GM21447 (cell line): Measurements from ENCODE around the gene GPX4.

ENCODE experiments used
- ATAC-seq: cut with Tn5 transposase; IDR thresholded peaks from one replicate; pipeline ENCODE4 v1.9.1; 2021; ENCODE audit not compliant: unreplicated experiment

Gene GPX4

GRCh38 chr19:1102407-1103131, 1.2 kb upstream of the GPX4 start:
- ATAC-seq: peak; percentile 24

DNA sequence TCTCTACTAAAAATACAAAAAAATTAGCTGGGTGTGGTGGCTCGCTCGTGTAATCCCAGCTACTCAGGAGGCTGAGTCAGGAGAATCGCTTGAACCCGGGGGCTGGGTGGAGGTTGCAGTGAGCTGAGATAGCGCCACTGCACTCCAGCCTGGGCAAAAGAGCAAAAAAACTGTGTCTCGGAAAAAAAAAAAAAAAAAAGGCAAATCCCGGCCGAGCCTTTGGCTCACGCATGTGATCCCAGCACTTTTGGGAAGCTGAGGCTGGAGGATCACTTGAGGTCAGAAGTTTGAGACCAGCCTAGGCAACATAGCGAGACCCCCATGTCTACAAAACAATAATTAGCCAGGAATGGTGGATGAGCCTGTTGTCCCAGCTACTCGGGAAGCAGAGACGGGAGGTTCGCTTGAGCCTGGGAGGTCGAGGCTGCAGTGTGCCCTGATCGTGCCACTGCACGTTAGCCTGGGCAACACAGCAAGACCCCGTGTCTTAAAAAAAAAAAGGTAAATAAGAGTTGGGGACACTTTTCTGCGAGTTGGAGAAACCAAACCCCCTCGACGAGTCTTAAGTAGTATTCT, 574 bp upstream of the GPX4 start:
- ATAC-seq: no peak

GRCh38 chr19:1104311-1105007, 665 bp downstream of the GPX4 start:
- ATAC-seq: no peak

DNA sequence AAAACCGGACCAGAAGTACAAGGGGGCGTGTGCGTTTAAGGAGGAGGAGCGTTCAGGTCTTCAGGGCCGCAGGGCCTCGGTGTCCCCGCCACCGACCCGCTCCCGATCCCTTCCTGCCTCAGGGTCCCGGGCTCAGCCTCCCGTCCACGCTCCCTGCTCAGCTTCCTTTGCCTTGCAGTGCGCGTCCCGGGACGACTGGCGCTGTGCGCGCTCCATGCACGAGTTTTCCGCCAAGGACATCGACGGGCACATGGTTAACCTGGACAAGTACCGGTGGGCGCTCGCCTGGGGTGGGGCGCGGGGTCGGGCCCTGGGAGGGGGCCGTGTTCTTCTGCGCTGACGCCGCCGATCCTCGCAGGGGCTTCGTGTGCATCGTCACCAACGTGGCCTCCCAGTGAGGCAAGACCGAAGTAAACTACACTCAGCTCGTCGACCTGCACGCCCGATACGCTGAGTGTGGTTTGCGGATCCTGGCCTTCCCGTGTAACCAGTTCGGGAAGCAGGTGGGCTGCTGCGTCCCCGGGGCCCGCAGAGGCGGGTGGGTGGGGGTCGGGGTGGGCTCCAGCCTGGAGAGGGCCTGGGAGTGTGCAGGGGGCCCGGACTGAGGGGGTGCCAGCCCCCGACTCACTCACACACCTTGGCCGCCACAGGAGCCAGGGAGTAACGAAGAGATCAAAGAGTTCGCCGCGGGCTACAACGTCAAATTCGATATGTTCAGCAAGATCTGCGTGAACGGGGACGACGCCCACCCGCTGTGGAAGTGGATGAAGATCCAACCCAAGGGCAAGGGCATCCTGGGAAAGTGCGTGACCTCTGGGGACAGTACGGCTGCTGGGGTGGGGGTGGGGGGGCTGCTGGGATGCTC, 1.4 kb downstream of the GPX4 start:
- no peak for ATAC-seq

- no peak for ATAC-seq
Observed at GRCh38 chr19:1105873-1106840, 2.4 kb downstream of the GPX4 start.

DNA sequence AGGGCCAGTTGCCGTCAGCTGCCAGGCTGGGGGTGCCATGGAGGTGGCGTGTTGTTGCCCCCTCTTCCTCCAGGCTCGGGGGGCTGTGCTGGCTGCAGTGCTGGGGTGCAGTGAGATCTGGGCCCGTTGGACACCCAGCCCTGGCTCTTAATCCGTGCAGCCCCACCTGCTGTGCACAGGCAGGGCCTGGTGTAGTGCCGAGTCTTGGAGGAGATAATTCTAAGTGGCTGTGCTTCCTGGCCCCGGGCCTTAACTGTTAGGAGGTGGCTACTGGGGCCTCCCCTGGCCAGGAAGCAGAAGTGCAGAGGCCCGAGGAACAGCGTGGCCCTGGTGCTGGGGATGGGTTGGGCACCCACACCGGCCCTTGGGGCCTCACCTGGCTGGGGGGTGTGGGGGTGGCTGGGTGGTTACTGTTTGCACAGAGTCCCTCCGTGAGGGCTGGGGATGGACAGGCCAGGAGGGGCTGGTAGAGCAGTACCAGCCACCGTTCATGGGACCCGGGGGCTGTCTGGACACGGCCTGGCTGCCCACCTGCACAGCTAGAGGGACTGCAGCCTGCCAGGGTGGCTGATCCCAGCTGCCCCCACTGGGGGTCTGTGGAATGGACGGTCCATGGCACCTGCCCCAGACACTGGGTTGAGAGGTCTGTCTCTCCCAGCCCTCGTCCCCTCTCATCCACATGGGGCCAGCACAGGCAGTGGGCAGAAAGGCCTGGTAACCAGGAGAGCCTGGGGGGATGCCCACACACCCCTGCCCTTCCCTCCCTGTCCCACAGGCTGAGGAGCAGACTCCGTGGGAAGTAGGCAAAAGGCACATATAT, 3.3 kb downstream of the GPX4 start:
- no peak for ATAC-seq

DNA sequence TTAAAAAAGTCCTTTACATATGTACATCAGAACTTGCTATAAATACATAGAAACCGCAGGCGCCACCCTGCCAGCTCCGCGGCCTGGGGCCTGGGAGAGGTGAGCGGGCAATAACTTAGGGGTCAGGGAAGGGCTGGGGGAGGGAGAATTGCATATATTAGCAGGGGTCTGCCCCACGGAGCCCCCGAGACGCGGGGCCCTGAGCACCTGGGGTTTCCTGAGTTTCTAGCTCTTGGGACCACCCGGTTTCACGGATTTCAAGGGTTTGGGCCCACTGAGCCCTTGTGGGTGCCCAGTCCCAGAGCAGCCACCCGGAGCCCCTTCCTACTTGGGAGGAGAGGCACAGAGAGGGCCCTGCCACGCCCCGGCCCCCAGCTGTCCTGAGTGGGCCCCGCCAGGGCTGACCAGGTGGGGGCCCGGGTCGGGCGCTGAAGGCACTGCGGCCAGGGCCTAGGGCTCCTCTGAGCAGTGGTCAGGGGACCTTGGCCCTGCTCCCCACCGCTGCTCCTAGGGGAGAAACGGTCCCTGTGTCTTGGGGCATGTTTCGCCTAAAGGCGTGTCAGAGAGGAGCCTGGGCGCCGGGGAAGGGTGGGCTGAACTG, 4.0 kb downstream of the GPX4 start:
- ATAC-seq: no peak

DNA sequence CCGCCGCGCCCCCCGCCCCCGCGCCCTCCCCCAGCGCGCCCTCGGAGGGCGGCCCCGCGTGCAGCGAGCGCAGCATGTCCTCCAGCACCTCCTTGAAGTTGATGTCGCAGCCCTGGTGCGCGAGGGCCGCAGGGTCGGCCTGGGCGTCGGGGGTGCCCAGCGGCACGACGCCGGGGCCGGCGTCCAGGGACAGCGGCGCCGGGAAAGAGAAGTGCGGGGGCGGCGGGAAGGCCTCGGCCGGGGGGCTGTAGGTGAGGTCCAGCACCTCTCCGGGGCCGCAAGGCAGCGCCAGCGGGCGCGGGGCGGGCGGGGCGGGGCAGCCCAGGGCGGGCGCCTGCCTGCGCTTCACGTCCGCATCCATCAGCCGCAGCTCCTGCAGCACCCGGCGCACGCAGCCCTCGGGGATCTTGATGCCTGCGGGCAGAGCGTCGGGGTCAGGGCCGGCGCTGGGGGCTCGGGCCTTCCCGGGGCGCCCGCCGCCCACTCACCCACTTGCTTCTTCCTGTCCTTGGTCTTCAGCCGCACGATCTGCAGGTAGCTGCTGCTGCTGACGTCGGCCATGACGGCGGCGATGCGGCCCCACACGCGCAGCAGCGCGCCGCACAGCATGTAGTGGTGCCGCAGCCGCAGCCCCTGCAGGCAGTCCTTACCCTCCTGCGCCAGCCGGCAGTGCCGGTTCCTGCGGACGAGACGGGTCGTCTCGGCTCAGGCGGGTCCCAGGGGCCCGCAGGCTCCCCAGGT, 4.7 kb downstream of the GPX4 start:
- no peak for ATAC-seq

DNA sequence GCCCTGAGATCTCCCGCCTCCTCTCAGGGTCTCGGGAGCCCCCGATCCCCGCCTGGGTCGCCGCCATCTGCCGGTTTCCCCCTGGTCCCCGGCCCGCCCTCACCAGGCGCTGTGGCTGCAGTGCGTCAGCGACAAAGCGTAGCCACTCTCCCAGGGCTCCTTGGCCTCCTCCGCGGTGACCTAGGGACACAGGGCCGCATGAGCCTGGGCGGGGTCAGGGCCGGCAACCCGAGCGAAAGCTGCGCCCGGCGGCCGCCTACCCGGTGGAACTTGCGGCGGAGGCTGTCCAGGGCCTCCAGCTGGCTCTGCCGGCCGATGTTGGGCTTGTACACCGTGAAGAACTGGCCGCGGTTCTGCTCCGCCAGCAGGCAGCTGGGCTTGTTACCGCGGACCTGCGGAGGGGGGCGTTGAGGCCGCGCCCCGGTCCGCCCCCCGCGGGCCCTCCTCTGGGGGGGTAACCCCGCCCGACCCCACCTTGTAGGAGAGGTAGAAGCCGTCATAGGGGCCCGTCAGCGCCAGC, 5.3 kb downstream of the GPX4 start:
- no peak for ATAC-seq

- no peak for ATAC-seq
Observed at GRCh38 chr19:1109697-1110671, 6.2 kb downstream of the GPX4 start.

DNA sequence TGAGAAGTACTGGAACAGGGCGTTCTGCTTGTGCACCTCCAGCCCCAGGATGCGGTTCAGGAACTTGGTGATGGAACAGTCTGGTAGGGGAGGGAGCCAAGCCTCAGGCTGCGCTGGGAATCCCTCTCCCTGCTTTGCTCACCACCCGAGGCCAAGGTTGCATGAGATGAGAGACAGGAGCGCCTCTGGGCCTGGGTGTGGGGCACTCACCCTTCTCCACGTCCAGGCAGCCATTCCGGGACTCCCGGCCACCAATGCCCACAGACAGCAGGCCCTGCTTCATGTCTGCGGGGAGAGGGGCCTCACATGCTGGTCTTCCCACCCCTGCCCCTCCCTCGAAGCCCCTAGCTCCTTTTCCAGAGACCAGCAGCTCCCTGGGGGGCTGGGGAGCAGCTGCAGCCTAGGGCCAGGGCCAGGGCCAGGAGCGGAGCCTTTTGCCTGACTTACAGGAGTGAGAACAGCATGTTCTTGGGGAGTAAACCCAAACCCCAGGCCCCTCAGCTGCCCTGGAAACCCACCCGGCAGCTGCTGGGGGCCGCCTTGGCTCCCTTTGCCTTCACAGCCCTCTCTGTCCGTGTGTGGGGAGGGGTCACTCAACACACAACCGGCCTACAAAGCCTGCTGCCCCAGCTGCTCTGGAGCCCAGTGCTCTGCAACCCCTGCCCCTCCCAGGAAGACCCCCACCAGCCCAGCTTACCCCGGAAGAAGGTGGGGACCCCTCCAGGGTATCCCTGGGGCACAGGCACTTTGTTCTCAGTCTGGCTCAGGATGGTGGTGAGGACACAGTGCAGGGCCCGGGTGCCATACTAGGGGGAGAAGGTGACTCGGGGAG, 7.2 kb downstream of the GPX4 start:
- no peak for ATAC-seq

GRCh38 chr19:1111641-1112267, 8.0 kb downstream of the GPX4 start:
- ATAC-seq: no peak

DNA sequence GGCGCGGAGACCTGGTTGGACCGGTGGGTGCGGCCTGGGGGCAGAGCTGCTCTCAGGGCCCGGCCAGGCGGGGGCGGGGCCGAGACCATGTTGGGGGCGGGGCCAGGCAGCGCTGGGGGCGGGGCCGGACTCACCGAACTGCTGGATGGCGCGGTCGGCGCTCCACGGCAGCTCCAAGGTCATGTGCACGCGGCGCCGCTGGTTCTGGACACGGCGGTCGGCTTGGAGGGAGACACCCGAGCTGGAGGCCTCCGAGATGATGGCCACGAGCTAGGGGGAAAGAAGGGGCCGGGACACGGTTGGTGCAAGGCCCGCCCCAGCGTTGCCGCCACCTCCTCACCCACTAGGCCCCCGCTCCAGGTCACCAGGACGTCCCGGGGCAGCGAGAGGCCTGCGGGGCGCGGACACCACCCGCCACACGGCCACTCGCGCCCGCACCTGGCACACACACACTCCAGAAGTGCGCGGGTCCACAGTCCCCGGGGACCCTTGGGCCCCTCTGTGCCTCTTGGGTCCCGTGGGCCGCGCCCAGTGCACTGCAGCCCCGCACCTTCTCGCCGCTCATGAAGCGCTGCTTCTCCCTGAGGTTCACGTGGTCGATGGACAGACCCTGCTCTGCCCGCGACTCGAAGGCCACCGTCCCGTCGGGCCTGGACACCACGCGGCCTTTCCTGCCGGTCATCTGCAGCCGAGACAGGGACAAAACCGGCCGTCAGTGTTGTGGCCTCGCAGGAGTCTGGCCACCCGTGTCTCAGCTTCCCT, 8.7 kb downstream of the GPX4 start:
- no peak for ATAC-seq

DNA sequence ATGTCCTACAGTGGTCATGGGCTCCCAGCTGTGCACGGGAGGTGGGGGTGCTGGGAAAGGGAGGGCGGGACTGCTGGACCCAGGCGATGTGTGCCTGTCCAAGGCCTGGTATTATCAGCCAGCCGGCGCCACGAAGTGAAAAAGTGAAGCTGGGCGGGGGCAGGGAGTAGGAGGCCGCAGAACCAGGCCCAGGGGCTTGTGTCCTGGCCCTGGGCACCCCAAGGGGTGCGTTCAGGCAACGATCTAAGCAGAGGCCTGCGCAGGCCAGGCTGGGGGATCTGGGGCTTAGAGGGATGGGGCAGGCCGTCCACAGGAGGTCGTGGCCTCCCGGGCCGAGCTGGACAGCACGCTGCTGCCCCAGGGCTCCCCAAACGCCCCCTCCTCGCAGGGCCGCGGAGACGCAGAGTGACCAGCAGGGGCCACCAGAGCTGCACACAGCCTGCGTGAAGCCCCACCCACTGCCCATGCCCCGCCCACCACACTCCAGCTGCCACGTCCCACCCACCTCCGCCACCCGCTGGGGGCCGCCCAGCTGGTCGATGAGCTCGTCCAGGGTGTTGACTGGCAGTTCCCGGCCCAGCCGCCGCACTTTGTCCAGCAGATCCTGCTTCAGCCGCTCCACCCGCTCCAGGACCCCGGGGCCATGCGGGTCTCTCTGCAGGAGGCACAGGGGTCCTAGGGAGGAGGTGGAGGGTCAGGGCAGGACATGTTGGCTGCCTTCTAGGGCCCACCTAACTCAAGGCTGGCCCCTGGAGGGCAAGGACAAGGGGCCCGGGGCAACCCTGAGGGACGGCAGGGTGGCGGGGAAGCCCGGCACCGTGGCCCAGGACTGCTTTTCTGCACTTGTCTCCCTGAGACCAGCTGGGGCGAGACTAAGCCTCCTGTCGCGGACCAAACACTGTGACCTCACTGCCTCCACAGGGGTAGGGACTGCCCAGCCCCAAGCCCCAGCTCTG, 9.5 kb downstream of the GPX4 start:
- no peak for ATAC-seq
